ENCODE results near the gene KRT7.

DNA sequence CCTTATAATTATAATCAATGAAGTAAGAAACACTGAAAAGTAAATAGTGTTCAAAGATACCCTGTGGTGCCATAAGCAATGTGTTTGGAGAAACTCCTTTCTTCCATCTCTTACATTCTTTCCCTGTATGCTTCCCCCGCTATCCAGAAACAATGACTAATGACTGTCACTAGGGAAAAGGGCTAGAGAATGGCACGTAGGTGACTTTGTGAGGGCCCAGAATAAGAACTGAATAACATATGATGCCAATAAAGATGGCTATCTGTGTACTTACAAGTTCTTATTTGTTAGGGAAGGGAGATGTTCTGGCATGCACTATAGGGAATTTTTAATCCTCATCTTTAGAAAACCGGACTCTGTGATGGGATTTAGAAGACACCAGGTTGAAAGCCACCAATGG is 4.7 kb upstream of the KRT7 start:
- TF ChIP-seq, protein P1, sequence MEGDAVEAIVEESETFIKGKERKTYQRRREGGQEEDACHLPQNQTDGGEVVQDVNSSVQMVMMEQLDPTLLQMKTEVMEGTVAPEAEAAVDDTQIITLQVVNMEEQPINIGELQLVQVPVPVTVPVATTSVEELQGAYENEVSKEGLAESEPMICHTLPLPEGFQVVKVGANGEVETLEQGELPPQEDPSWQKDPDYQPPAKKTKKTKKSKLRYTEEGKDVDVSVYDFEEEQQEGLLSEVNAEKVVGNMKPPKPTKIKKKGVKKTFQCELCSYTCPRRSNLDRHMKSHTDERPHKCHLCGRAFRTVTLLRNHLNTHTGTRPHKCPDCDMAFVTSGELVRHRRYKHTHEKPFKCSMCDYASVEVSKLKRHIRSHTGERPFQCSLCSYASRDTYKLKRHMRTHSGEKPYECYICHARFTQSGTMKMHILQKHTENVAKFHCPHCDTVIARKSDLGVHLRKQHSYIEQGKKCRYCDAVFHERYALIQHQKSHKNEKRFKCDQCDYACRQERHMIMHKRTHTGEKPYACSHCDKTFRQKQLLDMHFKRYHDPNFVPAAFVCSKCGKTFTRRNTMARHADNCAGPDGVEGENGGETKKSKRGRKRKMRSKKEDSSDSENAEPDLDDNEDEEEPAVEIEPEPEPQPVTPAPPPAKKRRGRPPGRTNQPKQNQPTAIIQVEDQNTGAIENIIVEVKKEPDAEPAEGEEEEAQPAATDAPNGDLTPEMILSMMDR (IDR thresholded peaks at IDR 0.05): no peak
- TF ChIP-seq POLR2A (IDR thresholded peaks at IDR 0.05) (no peak), EP300 (IDR thresholded peaks at IDR 0.05) (no peak), POLR2AphosphoS5 (IDR thresholded peaks at IDR 0.05) (no peak)

Measured in suprapubic skin (tissue), 4 donors.